RWPE2 (cell line): ENCODE data around the gene CEP112.

Experiments
- ATAC-seq: fragments of 200-7000 bp; cut with Tn5 transposase; 3 replicates; pipeline ENCODE4 v1.9.1; 2021; ENCODE audit warnings: low read depth
- DNase-seq: peaks from one replicate; pipeline ENCODE4 v3.0.0-alpha.2; 2020; ENCODE audit warnings: low spot score
- H3K27ac ChIP-seq: fragments of 450-650 bp; 2 replicates; pipeline ENCODE4 v1.5.1; 2017; ENCODE audit warnings: mild to moderate bottlenecking; ENCODE audit not compliant: poor library complexity, severe bottlenecking
- H3K27me3 ChIP-seq: fragments of 250-450 bp; sonication (Bioruptor Pico); 2 replicates; pipeline ENCODE4 v1.5.1; 2021; ENCODE audit warnings: mild to moderate bottlenecking, moderate library complexity; ENCODE audit not compliant: insufficient read depth, poor library complexity, severe bottlenecking
- H3K36me3 ChIP-seq: fragments of 250-450 bp; sonication (Bioruptor Pico); 2 replicates; pipeline ENCODE4 v1.5.1; 2020; ENCODE audit warnings: low read depth, mild to moderate bottlenecking, moderate library complexity
- H3K4me1 ChIP-seq: fragments of 250-450 bp; sonication (Bioruptor Pico); 2 replicates; pipeline ENCODE4 v1.5.1; 2021; ENCODE audit warnings: mild to moderate bottlenecking, moderate library complexity; ENCODE audit not compliant: insufficient read depth, poor library complexity, severe bottlenecking
- H3K4me3 ChIP-seq: fragments of 250-450 bp; sonication (Bioruptor Pico); 2 replicates; pipeline ENCODE4 v1.5.1; 2021; ENCODE audit warnings: mild to moderate bottlenecking, moderate library complexity; ENCODE audit not compliant: severe bottlenecking
- H3K9me3 ChIP-seq: fragments of 250-450 bp; sonication (Bioruptor Pico); 2 replicates; pipeline ENCODE4 v1.5.1; 2021; ENCODE audit warnings: mild to moderate bottlenecking, moderate library complexity; ENCODE audit not compliant: severe bottlenecking
- TF ChIP-seq, protein P1 (sequence below): fragments of 450-650 bp; IDR thresholded peaks from one replicate; pipeline ENCODE4 v1.5.1; 2017; ENCODE audit warnings: mild to moderate bottlenecking, moderate library complexity; ENCODE audit not compliant: poor library complexity, severe bottlenecking

Gene CEP112

DNA sequence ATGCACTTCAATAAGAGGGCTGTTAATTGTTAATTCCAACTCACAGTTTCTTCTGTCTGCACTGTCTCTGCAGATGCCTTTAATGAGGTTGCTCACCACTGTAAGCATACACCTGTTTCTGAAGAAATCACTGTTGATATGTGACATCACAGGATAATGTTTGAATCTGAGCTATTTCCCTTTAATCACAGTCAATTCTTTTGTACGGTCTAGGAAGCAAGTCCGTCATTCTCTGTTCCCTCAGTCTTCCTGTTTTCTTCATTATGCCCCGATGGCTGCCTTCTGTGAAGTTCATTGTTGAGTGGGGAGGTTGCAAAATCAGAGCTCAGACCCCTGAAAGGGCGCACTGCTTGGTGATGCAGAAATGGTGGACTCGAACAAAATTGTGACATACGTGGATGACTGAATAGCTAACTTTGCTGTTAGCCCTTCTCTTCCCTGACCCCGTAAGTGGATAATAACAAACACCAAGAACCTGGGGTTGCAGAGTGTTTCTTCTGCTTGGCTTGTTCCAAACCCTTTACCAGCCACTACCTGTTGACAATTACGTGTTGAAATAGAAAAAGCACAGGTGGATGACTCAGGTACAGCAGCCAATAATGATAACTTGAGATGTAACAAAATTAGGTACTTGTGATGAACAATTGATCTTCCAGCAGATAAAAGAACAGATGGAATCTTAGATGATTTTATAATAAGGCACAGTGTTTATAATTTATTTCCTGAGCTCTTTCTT is 558.6 kb downstream of the CEP112 start:
- DNase-seq (no peak), ATAC-seq (no peak)
- no peak overlapping the region for H3K4me3 ChIP-seq
- H3K4me1 ChIP-seq: no peaks in the 10 kb centered on the region
- no peaks in the 10 kb centered on the region for H3K9me3 ChIP-seq
- no peak overlapping the region for H3K27ac ChIP-seq
- no peaks in the 10 kb centered on the region for H3K36me3 ChIP-seq
- H3K27me3 ChIP-seq: no peaks in the 10 kb centered on the region
- TF ChIP-seq, protein P1, sequence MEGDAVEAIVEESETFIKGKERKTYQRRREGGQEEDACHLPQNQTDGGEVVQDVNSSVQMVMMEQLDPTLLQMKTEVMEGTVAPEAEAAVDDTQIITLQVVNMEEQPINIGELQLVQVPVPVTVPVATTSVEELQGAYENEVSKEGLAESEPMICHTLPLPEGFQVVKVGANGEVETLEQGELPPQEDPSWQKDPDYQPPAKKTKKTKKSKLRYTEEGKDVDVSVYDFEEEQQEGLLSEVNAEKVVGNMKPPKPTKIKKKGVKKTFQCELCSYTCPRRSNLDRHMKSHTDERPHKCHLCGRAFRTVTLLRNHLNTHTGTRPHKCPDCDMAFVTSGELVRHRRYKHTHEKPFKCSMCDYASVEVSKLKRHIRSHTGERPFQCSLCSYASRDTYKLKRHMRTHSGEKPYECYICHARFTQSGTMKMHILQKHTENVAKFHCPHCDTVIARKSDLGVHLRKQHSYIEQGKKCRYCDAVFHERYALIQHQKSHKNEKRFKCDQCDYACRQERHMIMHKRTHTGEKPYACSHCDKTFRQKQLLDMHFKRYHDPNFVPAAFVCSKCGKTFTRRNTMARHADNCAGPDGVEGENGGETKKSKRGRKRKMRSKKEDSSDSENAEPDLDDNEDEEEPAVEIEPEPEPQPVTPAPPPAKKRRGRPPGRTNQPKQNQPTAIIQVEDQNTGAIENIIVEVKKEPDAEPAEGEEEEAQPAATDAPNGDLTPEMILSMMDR: no peak

DNA sequence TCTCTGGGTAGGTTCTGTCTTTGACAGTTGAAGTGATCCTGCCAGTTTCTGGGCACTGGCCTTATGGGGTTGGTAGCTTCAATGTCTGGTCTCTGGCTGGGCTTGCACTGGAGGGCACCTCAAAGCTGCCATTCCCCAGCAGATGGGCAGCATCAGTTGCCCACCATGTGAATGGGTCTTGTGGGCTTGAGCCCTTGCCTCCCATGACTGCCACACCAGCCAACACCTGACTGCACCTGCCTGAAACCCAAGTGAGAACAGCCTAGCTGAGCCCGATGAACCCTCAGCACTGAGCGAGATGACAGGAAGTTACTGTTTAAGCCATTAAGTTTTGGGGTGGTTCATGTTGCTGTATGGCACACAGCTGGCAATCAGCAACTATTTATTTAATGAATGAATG is 561.4 kb downstream of the CEP112 start:
- Histone ChIP-seq H3K4me1 (no peaks in the 10 kb centered on the region), H3K4me3 (no peak overlapping the region), H3K9me3 (no peaks in the 10 kb centered on the region), H3K27ac (no peak overlapping the region), H3K27me3 (no peaks in the 10 kb centered on the region), H3K36me3 (no peaks in the 10 kb centered on the region)
- TF ChIP-seq, protein P1: no peak
- ATAC-seq (no peak), DNase-seq (no peak)

DNA sequence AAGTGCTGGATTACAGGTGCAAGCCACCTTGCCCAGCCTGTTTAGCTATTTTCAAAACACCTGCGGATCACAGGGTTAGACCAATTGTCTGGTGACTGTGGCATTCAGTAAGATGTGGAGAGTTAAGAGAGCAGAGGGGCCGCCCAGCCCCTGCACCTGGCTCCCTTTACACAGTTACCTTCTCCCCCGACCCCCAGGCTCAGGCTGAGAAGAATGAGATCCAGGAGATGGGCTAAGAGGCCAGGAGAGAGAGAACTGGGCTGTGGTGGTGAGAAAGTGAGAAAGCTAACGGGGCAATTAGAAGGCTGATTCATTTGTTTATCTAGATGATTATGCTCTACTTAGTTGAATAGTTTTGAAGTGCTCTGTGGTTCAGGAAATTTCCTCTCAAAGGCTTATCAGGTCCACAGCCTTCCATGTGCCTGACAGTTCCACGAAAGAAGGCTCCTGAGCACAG is 562.7 kb downstream of the CEP112 start:
- H3K27ac ChIP-seq: no peak overlapping the region
- H3K4me3 ChIP-seq: no peak overlapping the region
- DNase-seq (no peak), ATAC-seq (no peak)
- no peaks in the 10 kb centered on the region for H3K27me3 ChIP-seq
- TF ChIP-seq, protein P1: no peak
- no peaks in the 10 kb centered on the region for H3K36me3 ChIP-seq
- no peaks in the 10 kb centered on the region for H3K4me1 ChIP-seq
- no peaks in the 10 kb centered on the region for H3K9me3 ChIP-seq

DNA sequence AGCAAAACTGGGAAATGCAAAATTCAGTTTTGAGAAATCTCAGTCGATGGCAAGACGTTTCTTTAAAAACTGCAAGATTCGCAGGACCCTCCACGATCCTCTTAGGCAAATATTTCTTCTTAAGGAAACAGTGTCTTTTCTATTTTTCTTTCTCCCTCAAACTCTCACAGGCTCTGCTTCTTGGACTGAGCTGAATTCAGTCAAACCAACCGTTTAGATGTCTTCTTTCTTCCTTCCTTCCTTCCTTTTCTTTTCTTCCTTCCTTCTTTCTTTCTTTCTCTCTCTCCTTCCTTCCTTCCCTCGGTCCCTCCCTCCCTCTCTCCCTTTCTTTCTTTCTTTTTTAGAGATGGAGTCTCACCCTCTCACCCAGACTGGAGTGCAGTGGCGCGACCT is 563.3 kb downstream of the CEP112 start:
- Histone ChIP-seq H3K9me3 (no peaks in the 10 kb centered on the region), H3K4me1 (no peaks in the 10 kb centered on the region), H3K27ac (no peak overlapping the region), H3K27me3 (no peaks in the 10 kb centered on the region), H3K4me3 (no peak overlapping the region), H3K36me3 (no peaks in the 10 kb centered on the region)
- DNase-seq: no peak
- no peak for ATAC-seq
- TF ChIP-seq, protein P1: no peak
